Measurements from ENCODE around the gene MMP15.
"Not testable (repeated sequence)": the region's sequence is repeated elsewhere in the genome, so short reads cannot be mapped to it uniquely, and the experiment has no call there.

MMP15 gene

GRCh38 chr16:57996406-57997175 is 29.0 kb upstream of the MMP15 start:
- DNase-seq = no peak

GRCh38 chr16:57997176-57997527 is 28.4 kb upstream of the MMP15 start:
- DNase-seq = no peak

GRCh38 chr16:57997528-57998265 is 27.9 kb upstream of the MMP15 start:
- DNase-seq = no peak

GRCh38 chr16:57998486-57998885 is 27.1 kb upstream of the MMP15 start:
- no peak for DNase-seq

- no peak for DNase-seq
Observed at GRCh38 chr16:57998992-57999365, 26.6 kb upstream of the MMP15 start.

- DNase-seq = no peak
Observed at GRCh38 chr16:57999366-57999970, 26.1 kb upstream of the MMP15 start.

- DNase-seq = no peak
Observed at GRCh38 chr16:57999971-58000705, 25.4 kb upstream of the MMP15 start, which contains the start of gene ZNF319. Gene ZNF319, minus strand, starts transcription at chr16:58000672. Its CDS starts 2,407 bp downstream, at chr16:57998265.

GRCh38 chr16:58000706-58001676 is 24.6 kb upstream of the MMP15 start, which contains the start of gene USB1:
Gene USB1, plus strand, starts transcription at chr16:58001407. Its CDS starts 77 bp downstream, at chr16:58001484.
- DNase-seq = peak; percentile 77

- no peak for DNase-seq
Observed at GRCh38 chr16:58001781-58002415, 23.7 kb upstream of the MMP15 start.

GRCh38 chr16:58002416-58002800 is 23.1 kb upstream of the MMP15 start:
- no peak for DNase-seq

- DNase-seq = no peak
Observed at GRCh38 chr16:58002936-58003335, 22.6 kb upstream of the MMP15 start.

GRCh38 chr16:58004736-58005135 is 20.8 kb upstream of the MMP15 start:
- not testable (repeated sequence) for DNase-seq

GRCh38 chr16:58009856-58010416 is 15.6 kb upstream of the MMP15 start:
- DNase-seq = no peak

- DNase-seq = no peak
Observed at GRCh38 chr16:58010886-58011285, 14.7 kb upstream of the MMP15 start.

GRCh38 chr16:58011652-58012051 is 13.9 kb upstream of the MMP15 start:
- no peak for DNase-seq

GRCh38 chr16:58012481-58012880 is 13.1 kb upstream of the MMP15 start:
- DNase-seq = no peak

- DNase-seq = no peak
Observed at GRCh38 chr16:58013201-58013956, 12.2 kb upstream of the MMP15 start.

- DNase-seq = no peak
Observed at GRCh38 chr16:58016840-58017446, 8.6 kb upstream of the MMP15 start.

GRCh38 chr16:58018803-58019202 is 6.8 kb upstream of the MMP15 start:
- DNase-seq = no peak
